GM20000 (cell line): ENCODE data around the gene CKAP2L.

Experiments used
- DNase-seq: peaks from one replicate; pipeline ENCODE4 v3.0.0; 2012; ENCODE audit warnings: low spot score
- CTCF ChIP-seq: IDR thresholded peaks from 2 replicates; pipeline ENCODE4 v1.5.1; 2012; ENCODE audit warnings: mild to moderate bottlenecking, control low read depth; ENCODE audit errors: extremely low read depth, missing control alignments

CKAP2L gene

DNA sequence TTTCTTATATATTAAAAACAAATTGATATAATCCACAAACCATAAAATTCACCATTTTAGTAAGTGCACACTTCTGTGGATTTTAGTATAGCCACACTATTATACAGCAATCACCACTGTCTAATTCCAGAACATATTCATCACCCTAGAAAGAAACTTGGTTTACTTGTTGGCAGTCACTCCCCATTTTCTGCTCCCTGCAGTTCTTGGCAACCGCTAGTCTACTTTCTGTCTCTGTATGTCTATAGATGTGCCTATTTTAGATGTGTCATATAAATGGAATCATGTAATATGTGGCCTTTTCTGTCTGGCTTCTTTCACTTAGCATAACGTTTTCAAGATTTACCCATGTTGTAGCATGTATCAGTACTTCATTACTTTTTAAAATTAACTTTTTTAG lies 5.7 kb downstream of the CKAP2L start:
- no peak for TF ChIP-seq CTCF
- DNase-seq = no peak

GRCh38 chr2:112757265-112757664 lies 7.1 kb downstream of the CKAP2L start:
- no peak for TF ChIP-seq CTCF
- no peak for DNase-seq

DNA sequence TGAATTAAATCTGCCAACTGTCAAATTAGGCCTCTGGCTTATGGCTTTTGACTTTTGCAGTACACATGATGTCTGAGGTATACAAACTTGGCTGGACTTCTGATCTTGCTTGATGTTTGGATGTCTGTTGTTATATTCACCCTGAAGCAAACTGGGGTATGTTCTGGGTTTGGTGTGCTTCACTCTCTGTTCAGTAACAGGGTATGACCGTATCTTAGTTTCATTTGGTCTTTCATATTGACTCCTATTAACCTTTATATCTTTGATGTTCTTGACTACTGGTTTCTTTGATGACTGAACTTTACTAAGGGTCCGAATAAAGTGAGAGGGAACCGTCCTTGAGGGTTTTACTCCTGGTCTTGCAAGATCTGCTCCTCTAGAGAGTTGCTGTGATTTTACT lies 8.2 kb downstream of the CKAP2L start:
- TF ChIP-seq CTCF = no peak
- no peak for DNase-seq

DNA sequence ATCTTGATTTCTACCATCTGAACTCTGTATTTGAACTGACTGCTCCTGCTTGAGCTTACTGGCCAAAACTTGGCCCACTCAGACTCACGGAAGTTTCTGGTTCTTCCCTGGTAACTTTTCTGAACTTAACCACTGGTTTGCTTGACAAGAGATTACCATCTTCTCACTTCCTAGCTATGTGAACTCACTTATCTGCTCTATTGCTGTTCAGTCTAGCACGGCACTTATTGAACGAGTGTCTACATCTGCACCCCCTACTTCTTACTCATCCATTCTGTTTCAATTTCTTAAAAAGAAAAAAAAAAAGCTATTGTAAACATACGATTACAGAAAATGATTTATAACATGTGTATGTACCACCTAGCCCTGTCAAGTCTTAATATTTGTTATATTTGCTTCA lies 9.0 kb downstream of the CKAP2L start:
- no peak for DNase-seq
- no peak for TF ChIP-seq CTCF

DNA sequence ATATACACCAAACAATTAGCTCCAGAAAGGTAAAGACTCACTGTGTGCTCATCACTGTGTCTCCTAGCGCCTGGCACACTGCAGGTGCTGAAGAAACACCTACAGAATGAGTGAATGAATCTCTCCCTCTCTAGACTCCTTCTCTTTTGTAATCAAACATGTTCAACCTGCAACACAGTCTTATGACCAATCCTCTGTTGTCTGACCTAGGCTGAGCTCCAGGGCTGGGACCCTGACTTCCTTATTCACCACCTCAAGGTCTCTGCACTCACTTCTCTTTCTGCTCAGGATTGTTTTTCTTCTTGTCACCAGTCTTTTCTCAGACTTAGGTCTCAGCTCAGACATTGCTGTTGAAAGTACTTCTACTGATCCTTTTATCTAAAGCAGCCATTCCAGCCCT lies 9.8 kb downstream of the CKAP2L start:
- DNase-seq = no peak
- no peak for TF ChIP-seq CTCF

DNA sequence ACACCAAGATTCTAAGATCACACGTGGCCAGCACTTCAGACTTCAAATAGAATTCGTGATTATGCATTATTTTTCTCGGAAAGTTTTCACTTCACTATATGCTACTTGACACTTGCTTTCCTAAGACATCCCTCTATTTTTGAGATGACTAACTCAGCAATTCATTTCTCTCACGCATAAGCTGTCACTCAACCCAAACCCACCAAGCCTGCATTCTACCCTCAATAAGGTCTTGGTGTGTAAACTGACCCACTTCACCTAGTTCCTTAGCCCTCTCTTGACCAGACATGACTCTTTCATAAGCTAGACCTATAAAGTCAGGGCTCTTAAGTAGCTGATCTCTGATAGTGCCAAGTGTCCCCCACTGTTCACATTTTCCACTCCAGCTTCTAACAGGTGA lies 11.7 kb downstream of the CKAP2L start:
- no peak for DNase-seq

DNA sequence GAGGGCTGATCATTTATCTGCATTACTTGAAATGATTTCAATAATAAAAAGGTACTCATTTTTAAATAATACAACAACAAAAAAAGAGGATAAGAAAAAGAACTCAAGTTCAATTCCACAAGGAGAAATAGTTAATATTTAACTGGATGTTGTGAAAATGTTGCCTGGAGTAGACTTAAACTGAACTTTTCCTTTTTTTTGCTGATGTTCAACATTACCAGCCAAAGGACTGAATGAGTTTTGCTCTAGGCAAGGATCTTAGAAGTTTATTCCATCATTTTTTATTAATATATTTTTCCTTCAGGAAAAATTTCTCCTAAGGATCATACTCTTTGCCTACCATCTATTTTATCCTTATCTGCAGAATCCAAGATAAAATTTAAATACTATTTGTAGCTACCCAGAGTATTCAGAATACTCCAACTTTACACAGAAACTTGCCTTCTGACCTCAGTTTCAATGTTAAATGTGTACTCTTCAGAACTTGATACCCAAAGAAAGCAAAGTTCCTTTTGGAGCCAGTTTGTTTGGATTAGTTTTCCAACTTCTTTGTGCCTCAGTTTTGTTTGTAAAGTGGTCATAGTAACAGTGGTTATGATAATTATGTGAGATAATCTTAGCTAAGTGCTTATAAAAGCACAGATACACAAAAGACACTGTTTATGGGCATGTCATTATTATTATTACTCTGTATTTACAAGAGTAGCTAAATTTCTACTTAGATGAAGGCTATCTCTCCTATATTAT lies 12.8 kb downstream of the CKAP2L start:
- TF ChIP-seq CTCF = no peak
- DNase-seq = no peak

More for the DNA sequence above, 11.7 kb downstream of the CKAP2L start:
- TF ChIP-seq CTCF = no peak
